ENCODE data around the gene EGFL7.
A peak's percentile ranks its signal among the peaks of the same experiment; 100 is the strongest.
"Not testable (repeated sequence)": the region's sequence is repeated elsewhere in the genome, so short reads cannot be mapped to it uniquely, and the experiment has no call there.

Gene EGFL7

GRCh38 chr9:136695955-136696354, 33.2 kb downstream of the EGFL7 start:
- no peak for DNase-seq (ENCODE audit: extremely low read depth in 1 of 2, low read depth in 1 of 2)

GRCh38 chr9:136696502-136696901, 33.8 kb downstream of the EGFL7 start:
- DNase-seq (ENCODE audit: extremely low read depth in 1 of 2, low read depth in 1 of 2): no peak

- no peak for DNase-seq (ENCODE audit: extremely low read depth in 1 of 2, low read depth in 1 of 2)
Observed at GRCh38 chr9:136697146-136697820, 34.6 kb downstream of the EGFL7 start.

GRCh38 chr9:136697821-136698526, 35.3 kb downstream of the EGFL7 start:
- no peak for DNase-seq (ENCODE audit: extremely low read depth in 1 of 2, low read depth in 1 of 2)

- DNase-seq (ENCODE audit: extremely low read depth in 1 of 2, low read depth in 1 of 2): no peak
Observed at GRCh38 chr9:136698635-136699246, 36.0 kb downstream of the EGFL7 start.

GRCh38 chr9:136700304-136700703, 37.6 kb downstream of the EGFL7 start:
- no peak for DNase-seq (ENCODE audit: extremely low read depth in 1 of 2, low read depth in 1 of 2)

GRCh38 chr9:136700959-136701667, 38.4 kb downstream of the EGFL7 start:
- peak; percentile 13 to 37 for DNase-seq (ENCODE audit: extremely low read depth in 1 of 2, low read depth in 1 of 2)

GRCh38 chr9:136701668-136702053, 38.9 kb downstream of the EGFL7 start:
- DNase-seq (ENCODE audit: extremely low read depth in 1 of 2, low read depth in 1 of 2): no peak

- no peak for DNase-seq (ENCODE audit: extremely low read depth in 1 of 2, low read depth in 1 of 2)
Observed at GRCh38 chr9:136703276-136703860, 40.7 kb downstream of the EGFL7 start.

GRCh38 chr9:136704741-136705140, 42.0 kb downstream of the EGFL7 start:
- not testable (repeated sequence) for DNase-seq (ENCODE audit: extremely low read depth in 1 of 2, low read depth in 1 of 2)

GRCh38 chr9:136705564-136705963, 42.8 kb downstream of the EGFL7 start:
- no peak for DNase-seq (ENCODE audit: extremely low read depth in 1 of 2, low read depth in 1 of 2)

- no peak for DNase-seq (ENCODE audit: extremely low read depth in 1 of 2, low read depth in 1 of 2)
Observed at GRCh38 chr9:136707011-136707410, 44.3 kb downstream of the EGFL7 start.

- no peak for DNase-seq (ENCODE audit: extremely low read depth in 1 of 2, low read depth in 1 of 2)
Observed at GRCh38 chr9:136707849-136708517, 45.3 kb downstream of the EGFL7 start.

GRCh38 chr9:136709454-136710109, 46.9 kb downstream of the EGFL7 start:
- no peak for DNase-seq (ENCODE audit: extremely low read depth in 1 of 2, low read depth in 1 of 2)

GRCh38 chr9:136710543-136710942, 47.8 kb downstream of the EGFL7 start:
- no peak for DNase-seq (ENCODE audit: extremely low read depth in 1 of 2, low read depth in 1 of 2)

GRCh38 chr9:136711219-136711648, 48.5 kb downstream of the EGFL7 start:
- not testable (repeated sequence) for DNase-seq (ENCODE audit: extremely low read depth in 1 of 2, low read depth in 1 of 2)

- DNase-seq (ENCODE audit: extremely low read depth in 1 of 2, low read depth in 1 of 2): no peak
Observed at GRCh38 chr9:136711751-136712689, 49.3 kb downstream of the EGFL7 start, which contains the start of gene DIPK1B. DIPK1B (plus strand) TSS chr9:136712572; CDS start chr9:136712666, 94 bp downstream.

- no peak for DNase-seq (ENCODE audit: extremely low read depth in 1 of 2, low read depth in 1 of 2)
Observed at GRCh38 chr9:136712690-136713544, 50.2 kb downstream of the EGFL7 start.

Measured in activated CD8-positive, alpha-beta memory T cell treated with anti-CD3 and anti-CD28 coated beads for 1 hour (primary cell).